KMS-11 (cell line): ENCODE results near the gene VGLL1.

Experiments
- H2AFZ ChIP-seq: fragments of 200-600 bp; sonication (generic); 2 replicates; pipeline ENCODE4 v1.6.1; 2016; ENCODE audit warnings: antibody characterized with exemption, mixed run types, low read depth
- H3K27ac ChIP-seq: fragments of 200-600 bp; sonication (generic); 2 replicates; pipeline ENCODE4 v1.6.1; 2016; ENCODE audit warnings: mild to moderate bottlenecking, mixed run types
- H3K27me3 ChIP-seq: fragments of 200-600 bp; sonication (generic); 2 replicates; pipeline ENCODE4 v1.6.1; 2017; ENCODE audit warnings: mild to moderate bottlenecking, low read depth, mixed run types, moderate library complexity; ENCODE audit not compliant: insufficient read depth
- H3K36me3 ChIP-seq: fragments of 200-600 bp; sonication (generic); 2 replicates; pipeline ENCODE4 v1.6.1; 2017; ENCODE audit warnings: mild to moderate bottlenecking, mixed run types; ENCODE audit not compliant: insufficient read depth
- H3K4me1 ChIP-seq: fragments of 200-600 bp; sonication (generic); 2 replicates; pipeline ENCODE4 v1.6.1; 2016; ENCODE audit warnings: mild to moderate bottlenecking, low read depth, mixed run types; ENCODE audit not compliant: poor library complexity, severe bottlenecking
- H3K4me2 ChIP-seq: fragments of 200-600 bp; sonication (generic); 2 replicates; pipeline ENCODE4 v1.7.0; 2016; ENCODE audit warnings: mild to moderate bottlenecking, mixed run types
- H3K4me3 ChIP-seq: fragments of 200-600 bp; sonication (generic); IDR thresholded peaks from 2 replicates; pipeline ENCODE4 v1.6.1; 2017; ENCODE audit warnings: low read depth, low read length, mixed read lengths; ENCODE audit not compliant: insufficient read depth
- H3K79me2 ChIP-seq: fragments of 200-600 bp; sonication (generic); 2 replicates; pipeline ENCODE4 v1.6.1; 2016; ENCODE audit warnings: low read depth, mixed run types; ENCODE audit not compliant: insufficient read depth
- H3K9ac ChIP-seq: fragments of 200-600 bp; sonication (generic); 2 replicates; pipeline ENCODE4 v1.6.1; 2016; ENCODE audit warnings: mild to moderate bottlenecking, mixed run types
- H4K20me1 ChIP-seq: fragments of 200-600 bp; sonication (generic); 2 replicates; pipeline ENCODE4 v1.6.1; 2016; ENCODE audit warnings: mild to moderate bottlenecking, mixed run types; ENCODE audit not compliant: insufficient read depth
- TF ChIP-seq, protein P1 (sequence below): fragments of 200-600 bp; sonication (generic); conservative IDR thresholded peaks from 2 replicates; pipeline ENCODE4 v1.6.1; 2017; ENCODE audit warnings: low read depth, mild to moderate bottlenecking, antibody characterized with exemption, low read length, moderate library complexity, mixed read lengths

Gene VGLL1

DNA sequence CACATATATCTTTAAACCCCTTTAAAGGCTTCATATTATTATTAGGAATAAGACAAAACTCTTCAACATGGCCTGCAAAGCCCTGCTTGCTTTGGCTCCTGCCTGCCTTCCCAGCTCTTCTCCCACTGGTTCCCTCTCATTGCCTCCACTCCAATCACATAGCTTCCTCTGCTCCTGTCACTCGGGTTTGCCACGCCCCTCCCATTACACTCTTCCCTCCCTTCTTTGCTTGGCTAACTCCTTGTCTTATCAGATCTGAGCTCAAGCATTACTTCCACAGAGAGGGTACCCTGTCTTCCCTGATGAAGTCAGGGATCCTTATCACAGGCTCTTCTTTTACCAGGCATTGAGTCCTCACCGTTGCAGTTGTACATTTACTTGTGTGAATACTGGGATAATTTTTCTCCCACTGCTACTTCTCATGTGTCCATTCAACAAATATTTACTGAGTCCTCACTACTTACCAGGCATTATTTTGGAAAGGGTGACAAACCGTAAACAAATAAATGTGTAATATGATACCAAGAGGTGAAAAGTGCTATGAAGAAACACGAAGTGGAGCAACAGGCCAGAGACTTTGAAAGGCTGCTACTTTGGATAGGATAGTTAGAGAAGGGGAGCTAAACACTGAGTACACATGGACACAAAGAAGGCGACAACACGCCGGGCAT lies 3.2 kb upstream of the VGLL1 start:
- no peak overlapping the region for H3K4me3 ChIP-seq
- no peaks in the 10 kb centered on the region for H4K20me1 ChIP-seq
- H3K79me2 ChIP-seq: no peaks in the 10 kb centered on the region
- H2AFZ ChIP-seq: no peak overlapping the region
- H3K4me2 ChIP-seq: no peak overlapping the region
- no peaks in the 10 kb centered on the region for H3K4me1 ChIP-seq
- H3K36me3 ChIP-seq: no peaks in the 10 kb centered on the region
- no peak overlapping the region for H3K9ac ChIP-seq
- no peak overlapping the region for H3K27ac ChIP-seq
- H3K27me3 ChIP-seq: no peaks in the 10 kb centered on the region
- TF ChIP-seq, protein P1, sequence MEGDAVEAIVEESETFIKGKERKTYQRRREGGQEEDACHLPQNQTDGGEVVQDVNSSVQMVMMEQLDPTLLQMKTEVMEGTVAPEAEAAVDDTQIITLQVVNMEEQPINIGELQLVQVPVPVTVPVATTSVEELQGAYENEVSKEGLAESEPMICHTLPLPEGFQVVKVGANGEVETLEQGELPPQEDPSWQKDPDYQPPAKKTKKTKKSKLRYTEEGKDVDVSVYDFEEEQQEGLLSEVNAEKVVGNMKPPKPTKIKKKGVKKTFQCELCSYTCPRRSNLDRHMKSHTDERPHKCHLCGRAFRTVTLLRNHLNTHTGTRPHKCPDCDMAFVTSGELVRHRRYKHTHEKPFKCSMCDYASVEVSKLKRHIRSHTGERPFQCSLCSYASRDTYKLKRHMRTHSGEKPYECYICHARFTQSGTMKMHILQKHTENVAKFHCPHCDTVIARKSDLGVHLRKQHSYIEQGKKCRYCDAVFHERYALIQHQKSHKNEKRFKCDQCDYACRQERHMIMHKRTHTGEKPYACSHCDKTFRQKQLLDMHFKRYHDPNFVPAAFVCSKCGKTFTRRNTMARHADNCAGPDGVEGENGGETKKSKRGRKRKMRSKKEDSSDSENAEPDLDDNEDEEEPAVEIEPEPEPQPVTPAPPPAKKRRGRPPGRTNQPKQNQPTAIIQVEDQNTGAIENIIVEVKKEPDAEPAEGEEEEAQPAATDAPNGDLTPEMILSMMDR: no peak

DNA sequence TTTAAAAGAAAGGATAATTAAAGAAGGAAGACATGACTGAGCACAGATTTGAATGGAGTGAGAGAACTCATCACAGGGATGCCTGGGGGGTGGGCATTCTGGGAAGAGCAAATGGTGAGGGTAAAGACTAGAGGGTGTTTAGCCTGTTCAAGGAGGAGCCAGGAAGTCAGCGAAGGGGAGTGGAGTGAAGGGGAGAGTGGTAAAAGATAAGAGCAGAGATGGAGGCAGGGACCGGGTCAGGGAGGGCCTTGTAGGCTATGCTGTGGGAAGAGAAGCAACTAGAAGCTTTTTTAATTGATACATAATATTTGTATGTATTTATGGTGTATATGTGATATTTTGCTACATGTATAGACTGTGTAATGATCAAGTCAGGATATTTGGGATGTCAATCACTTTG lies 2.2 kb upstream of the VGLL1 start:
- Histone ChIP-seq H3K4me3 (no peak overlapping the region), H3K36me3 (no peaks in the 10 kb centered on the region), H3K9ac (no peak overlapping the region), H3K27me3 (no peaks in the 10 kb centered on the region), H3K4me2 (no peak overlapping the region), H4K20me1 (no peaks in the 10 kb centered on the region), H2AFZ (no peak overlapping the region), H3K4me1 (no peaks in the 10 kb centered on the region), H3K79me2 (no peaks in the 10 kb centered on the region), H3K27ac (no peak overlapping the region)
- TF ChIP-seq, protein P1: no peak

DNA sequence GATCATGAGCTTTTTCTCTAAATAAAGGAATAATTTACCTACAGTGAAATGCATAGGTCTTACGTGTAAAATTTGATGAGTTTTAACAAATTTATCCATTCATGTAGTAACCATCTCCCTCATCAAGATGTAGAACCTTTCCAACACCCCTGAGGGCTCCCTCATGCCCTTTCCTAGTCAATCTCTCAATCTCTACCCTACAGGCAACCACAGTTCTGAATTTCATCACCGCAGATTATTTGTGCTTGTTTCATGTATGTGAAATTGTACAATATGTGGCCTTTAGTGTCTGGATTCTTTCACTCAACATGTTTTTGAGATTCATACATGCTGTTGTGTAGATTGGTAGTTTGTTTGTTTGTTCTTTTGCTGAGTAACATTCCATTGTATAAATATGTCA lies 2.1 kb downstream of the VGLL1 start:
- Histone ChIP-seq H3K4me1 (no peaks in the 10 kb centered on the region), H3K9ac (no peak overlapping the region), H3K4me3 (no peak overlapping the region), H2AFZ (no peak overlapping the region), H4K20me1 (no peaks in the 10 kb centered on the region), H3K36me3 (no peaks in the 10 kb centered on the region), H3K4me2 (no peak overlapping the region), H3K27me3 (no peaks in the 10 kb centered on the region), H3K27ac (no peak overlapping the region), H3K79me2 (no peaks in the 10 kb centered on the region)
- TF ChIP-seq, protein P1: no peak

DNA sequence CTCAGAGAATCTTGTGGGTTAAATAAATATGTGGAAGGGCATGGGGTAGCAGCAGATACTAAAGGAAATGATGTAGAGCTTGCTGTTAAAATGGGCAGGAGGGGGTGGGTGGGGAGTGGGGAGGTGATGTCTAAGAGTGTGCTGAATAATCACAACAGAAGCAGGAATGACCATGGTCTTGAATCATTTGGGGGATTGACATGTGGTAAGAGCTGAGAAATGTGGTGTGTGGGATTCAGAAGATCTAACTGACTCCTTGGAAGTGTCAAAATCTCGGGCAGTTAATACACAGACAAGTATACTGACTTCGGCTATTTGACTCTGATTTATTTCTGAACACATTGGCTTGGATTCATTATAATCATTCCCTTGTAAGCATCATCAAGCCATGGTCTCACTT lies 6.8 kb downstream of the VGLL1 start:
- no peaks in the 10 kb centered on the region for H3K27me3 ChIP-seq

More for the DNA sequence above, 6.8 kb downstream of the VGLL1 start:
- no peak overlapping the region for H3K4me3 ChIP-seq
- H4K20me1 ChIP-seq: no peaks in the 10 kb centered on the region
- H3K9ac ChIP-seq: no peak overlapping the region
- H3K4me2 ChIP-seq: no peak overlapping the region
- TF ChIP-seq, protein P1: no peak
- H3K4me1 ChIP-seq: no peaks in the 10 kb centered on the region
- no peaks in the 10 kb centered on the region for H3K36me3 ChIP-seq
- no peaks in the 10 kb centered on the region for H3K79me2 ChIP-seq
- no peak overlapping the region for H3K27ac ChIP-seq
- no peak overlapping the region for H2AFZ ChIP-seq
